NCI-H146 (cell line): Measurements from ENCODE around the gene PRKAG2.
A peak's percentile ranks its signal among the peaks of the same experiment; 100 is the strongest.
"Not testable (repeated sequence)": the region's sequence is repeated elsewhere in the genome, so short reads cannot be mapped to it uniquely, and the experiment has no call there.

ENCODE experiments used
- DNase-seq: peaks from one replicate; lab custom pipeline; 2025; lab: John Stamatoyannopoulos, UW

The PRKAG2 gene

GRCh38 chr7:151884312-151885201, 7.6 kb upstream of the PRKAG2 start:
- DNase-seq = no peak

GRCh38 chr7:151883857-151884256, 6.9 kb upstream of the PRKAG2 start:
- DNase-seq = no peak

- no peak for DNase-seq
These were observed 5.8 kb upstream of the PRKAG2 start for GRCh38 chr7:151882734-151883133.

GRCh38 chr7:151880688-151881087, 3.8 kb upstream of the PRKAG2 start:
- no peak for DNase-seq

- DNase-seq = no peak
These were observed 1.3 kb upstream of the PRKAG2 start for GRCh38 chr7:151877911-151878835.

GRCh38 chr7:151875942-151876898, 695 bp downstream of the PRKAG2 start:
- DNase-seq = peak; percentile 26

GRCh38 chr7:151874479-151874878, 2.4 kb downstream of the PRKAG2 start:
- DNase-seq = not testable (repeated sequence)

GRCh38 chr7:151873402-151873965, 3.4 kb downstream of the PRKAG2 start:
- DNase-seq = no peak

GRCh38 chr7:151872531-151873401, 4.1 kb downstream of the PRKAG2 start:
- DNase-seq = no peak

GRCh38 chr7:151871904-151872303, 5.0 kb downstream of the PRKAG2 start:
- no peak for DNase-seq

- DNase-seq = no peak
These were observed 5.7 kb downstream of the PRKAG2 start for GRCh38 chr7:151871189-151871735.

GRCh38 chr7:151869968-151870918, 6.7 kb downstream of the PRKAG2 start:
- no peak for DNase-seq

GRCh38 chr7:151869455-151869854, 7.5 kb downstream of the PRKAG2 start:
- DNase-seq = no peak

- DNase-seq = no peak
These were observed 7.8 kb downstream of the PRKAG2 start for GRCh38 chr7:151869109-151869428.

GRCh38 chr7:151868396-151869108, 8.4 kb downstream of the PRKAG2 start:
- DNase-seq = no peak

GRCh38 chr7:151867912-151868311, 9.0 kb downstream of the PRKAG2 start:
- no peak for DNase-seq

- no peak for DNase-seq
These were observed 9.9 kb downstream of the PRKAG2 start for GRCh38 chr7:151866761-151867655.
